Osteoblast (primary cell): ENCODE results near the gene TDRD7. TPM values are rescaled to one million over a fixed set of nuclear protein-coding genes. Genes with fewer than 3 reads are reported as not detected.

Source experiments
- DNase-seq: peaks from one replicate; pipeline ENCODE4 v3.0.0; 2011; ENCODE audit warnings: low spot score, mixed read lengths; ENCODE audit not compliant: insufficient read length; ENCODE audit errors: missing footprints
- H2AFZ ChIP-seq: 2 replicates; pipeline ENCODE4 v1.6.0; 2011; ENCODE audit warnings: mild to moderate bottlenecking, low read length
- H3K27ac ChIP-seq: 2 replicates; pipeline ENCODE4 v1.5.1; 2011; ENCODE audit warnings: mild to moderate bottlenecking, low read depth, low read length, moderate library complexity
- H3K27me3 ChIP-seq: 2 replicates; pipeline ENCODE4 v1.6.0; 2012; ENCODE audit warnings: mild to moderate bottlenecking, control low read depth, inconsistent platforms, low read length, moderate library complexity; ENCODE audit not compliant: insufficient read depth
- H3K36me3 ChIP-seq: 2 replicates; pipeline ENCODE4 v1.5.1; 2011; ENCODE audit warnings: mild to moderate bottlenecking, low read length, control low read depth, moderate library complexity; ENCODE audit not compliant: insufficient read depth
- H3K4me1 ChIP-seq: 2 replicates; pipeline ENCODE4 v1.5.1; 2011; ENCODE audit warnings: mild to moderate bottlenecking, low read length, control low read depth, moderate library complexity; ENCODE audit not compliant: insufficient read depth
- H3K4me2 ChIP-seq: 2 replicates; pipeline ENCODE4 v1.6.0; 2011; ENCODE audit warnings: mild to moderate bottlenecking, low read length; ENCODE audit not compliant: insufficient read depth
- H3K4me3 ChIP-seq: fragments of 200-600 bp; sonication (generic); 3 replicates; pipeline ENCODE4 v1.5.1; 2012; ENCODE audit warnings: mild to moderate bottlenecking, low read length, inconsistent platforms; ENCODE audit not compliant: insufficient read depth
- H3K79me2 ChIP-seq: 2 replicates; pipeline ENCODE4 v1.6.0; 2012; ENCODE audit warnings: mild to moderate bottlenecking, low read length, control low read depth, inconsistent platforms; ENCODE audit not compliant: insufficient read depth
- H3K9me3 ChIP-seq: 2 replicates; pipeline ENCODE4 v1.5.1; 2011; ENCODE audit warnings: low read depth, low read length, control low read depth
- H4K20me1 ChIP-seq: 2 replicates; pipeline ENCODE4 v1.6.0; 2012; ENCODE audit warnings: mild to moderate bottlenecking, low read length, control low read depth; ENCODE audit not compliant: insufficient read depth
- small RNA-seq: library from RNA; depleted of rRNA; stranded (forward); fragments of <200 nt; gene quantifications from one replicate; pipeline ENCODE3, GENCODE V24; 2012
- total RNA-seq: library from RNA; depleted of rRNA; stranded (reverse); fragments of >200 nt; gene quantifications from 2 replicates; pipeline ENCODE4 v1.2.3, GENCODE V29; 2012
- TF ChIP-seq, protein P1 (sequence below): IDR thresholded peaks from 2 replicates; pipeline ENCODE4 v1.5.1; 2011; ENCODE audit warnings: mild to moderate bottlenecking, low read depth, low read length, moderate library complexity; ENCODE audit errors: extremely low read depth

Gene TDRD7
- total RNA-seq, 1 donor: 8.0 TPM

DNA sequence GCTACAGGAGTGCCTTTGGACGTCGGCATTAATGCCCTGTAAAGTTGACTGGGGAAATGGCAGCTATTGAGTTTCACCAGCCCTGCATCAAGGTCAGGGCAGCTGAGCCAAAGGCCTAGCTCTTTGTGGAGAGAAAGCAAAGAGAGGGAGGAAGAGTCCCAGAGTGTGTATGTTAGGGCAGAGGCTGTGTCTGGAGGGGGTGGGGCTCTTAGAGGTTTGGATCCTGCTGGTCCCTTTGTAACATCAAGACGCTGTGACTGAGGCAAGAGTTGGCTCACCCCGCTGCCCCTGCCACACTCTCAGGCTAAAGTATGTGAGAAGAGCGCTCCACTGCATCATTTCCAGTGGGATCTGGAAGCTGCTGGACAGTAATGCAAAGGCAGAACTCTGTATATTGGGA is 123.9 kb downstream of the TDRD7 start:
- Histone ChIP-seq H3K9me3 (no peaks in the 10 kb centered on the region), H3K4me3 (no peak overlapping the region), H3K4me2 (no peak overlapping the region), H2AFZ (no peak overlapping the region), H3K27ac (no peak overlapping the region), H3K79me2 (no peaks in the 10 kb centered on the region), H3K27me3 (peaks cover 8% of the 10 kb centered on the region), H4K20me1 (no peaks in the 10 kb centered on the region), H3K36me3 (no peaks in the 10 kb centered on the region), H3K4me1 (no peaks in the 10 kb centered on the region)
- TF ChIP-seq, protein P1, sequence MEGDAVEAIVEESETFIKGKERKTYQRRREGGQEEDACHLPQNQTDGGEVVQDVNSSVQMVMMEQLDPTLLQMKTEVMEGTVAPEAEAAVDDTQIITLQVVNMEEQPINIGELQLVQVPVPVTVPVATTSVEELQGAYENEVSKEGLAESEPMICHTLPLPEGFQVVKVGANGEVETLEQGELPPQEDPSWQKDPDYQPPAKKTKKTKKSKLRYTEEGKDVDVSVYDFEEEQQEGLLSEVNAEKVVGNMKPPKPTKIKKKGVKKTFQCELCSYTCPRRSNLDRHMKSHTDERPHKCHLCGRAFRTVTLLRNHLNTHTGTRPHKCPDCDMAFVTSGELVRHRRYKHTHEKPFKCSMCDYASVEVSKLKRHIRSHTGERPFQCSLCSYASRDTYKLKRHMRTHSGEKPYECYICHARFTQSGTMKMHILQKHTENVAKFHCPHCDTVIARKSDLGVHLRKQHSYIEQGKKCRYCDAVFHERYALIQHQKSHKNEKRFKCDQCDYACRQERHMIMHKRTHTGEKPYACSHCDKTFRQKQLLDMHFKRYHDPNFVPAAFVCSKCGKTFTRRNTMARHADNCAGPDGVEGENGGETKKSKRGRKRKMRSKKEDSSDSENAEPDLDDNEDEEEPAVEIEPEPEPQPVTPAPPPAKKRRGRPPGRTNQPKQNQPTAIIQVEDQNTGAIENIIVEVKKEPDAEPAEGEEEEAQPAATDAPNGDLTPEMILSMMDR: no peak
- no peak for DNase-seq

DNA sequence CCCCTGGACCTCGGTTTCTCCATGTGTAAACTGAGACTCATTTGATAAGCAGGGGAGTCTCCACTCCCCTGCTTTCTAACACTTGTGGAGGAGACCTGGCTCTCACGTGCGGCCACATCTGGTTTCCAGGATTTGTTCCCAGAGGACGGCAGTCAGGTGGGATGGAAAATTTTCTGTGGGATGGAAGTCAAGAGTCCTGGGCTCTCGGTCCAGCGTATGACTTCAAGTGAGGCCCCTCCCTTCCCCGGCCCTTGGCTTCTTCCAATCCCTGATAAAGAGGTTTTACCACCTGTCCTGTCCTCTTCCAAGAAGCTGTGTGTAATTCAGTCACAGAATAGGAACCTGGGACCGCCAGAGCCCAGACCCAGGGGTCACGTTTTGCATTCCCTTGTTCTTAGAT is 124.6 kb downstream of the TDRD7 start:
- Histone ChIP-seq H3K27me3 (peaks cover 8% of the 10 kb centered on the region), H3K9me3 (no peaks in the 10 kb centered on the region), H2AFZ (no peak overlapping the region), H3K4me2 (no peak overlapping the region), H3K27ac (no peak overlapping the region), H4K20me1 (no peaks in the 10 kb centered on the region), H3K4me3 (no peak overlapping the region), H3K4me1 (no peaks in the 10 kb centered on the region), H3K79me2 (no peaks in the 10 kb centered on the region), H3K36me3 (no peaks in the 10 kb centered on the region)
- TF ChIP-seq, protein P1: no peak
- no peak for DNase-seq

DNA sequence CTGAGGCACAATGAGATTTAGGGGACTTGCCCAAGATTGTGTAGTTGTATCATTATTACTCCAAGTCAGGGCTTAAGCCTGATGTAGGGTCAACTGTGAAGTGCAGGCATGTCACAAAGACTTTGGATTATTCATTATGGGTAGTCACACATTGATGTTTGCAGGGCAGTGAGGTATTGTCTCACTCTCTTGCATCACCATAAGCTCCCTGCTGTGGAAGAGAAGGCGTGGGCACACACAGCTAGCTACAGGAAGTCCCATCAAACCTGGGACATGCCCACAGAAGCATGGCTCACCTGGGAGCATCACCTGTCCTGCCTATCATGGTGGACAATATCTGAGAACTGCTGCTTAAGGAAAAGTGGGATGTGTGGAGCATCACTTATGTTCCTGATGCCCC is 131.7 kb downstream of the TDRD7 start:
- Histone ChIP-seq H3K4me1 (no peaks in the 10 kb centered on the region), H3K4me2 (no peak overlapping the region), H3K4me3 (no peak overlapping the region), H3K79me2 (no peaks in the 10 kb centered on the region), H4K20me1 (no peaks in the 10 kb centered on the region), H3K27me3 (peaks cover 8% of the 10 kb centered on the region), H3K36me3 (no peaks in the 10 kb centered on the region), H2AFZ (no peak overlapping the region), H3K9me3 (no peaks in the 10 kb centered on the region), H3K27ac (no peak overlapping the region)
- no peak for DNase-seq
- TF ChIP-seq, protein P1: no peak

DNA sequence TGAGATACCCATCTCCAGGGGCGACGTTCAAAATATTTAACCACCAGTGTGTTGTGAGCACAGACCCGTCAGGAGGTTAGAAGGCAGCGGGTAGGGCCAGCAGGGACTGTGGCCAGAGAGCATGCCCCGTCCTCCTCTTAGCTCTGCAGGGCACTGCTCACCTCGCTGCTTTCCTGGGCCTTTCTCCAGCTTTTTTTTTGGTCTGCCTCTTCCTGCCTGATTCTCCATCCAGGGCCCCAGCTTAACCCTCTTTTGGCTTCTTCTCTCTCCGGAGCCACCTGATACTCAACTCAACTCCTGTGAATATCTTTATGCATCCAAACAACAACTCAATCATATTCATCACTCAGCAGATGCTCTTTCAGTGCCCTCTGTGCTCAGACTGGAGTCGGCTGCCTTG is 133.6 kb downstream of the TDRD7 start:
- Histone ChIP-seq H3K4me3 (no peak overlapping the region), H3K9me3 (peaks cover 2% of the 10 kb centered on the region), H3K4me1 (no peaks in the 10 kb centered on the region), H3K36me3 (no peaks in the 10 kb centered on the region), H2AFZ (no peak overlapping the region), H3K27ac (no peak overlapping the region), H3K4me2 (no peak overlapping the region), H3K79me2 (no peaks in the 10 kb centered on the region), H4K20me1 (no peaks in the 10 kb centered on the region), H3K27me3 (peaks cover 4% of the 10 kb centered on the region)
- no peak for DNase-seq
- TF ChIP-seq, protein P1: no peak

Small RNA genes within 50 kb of the gene (small RNA-seq; reads per million reads assigned to genes)
- not detected for gene MIR1302-8

Other genes starting within 250 kb of the TDRD7 start
- 4.7 and 6.2 TPM in 2 replicates for gene CCDC180, start 104.4 kb upstream of the TDRD7 start, total RNA-seq
- not detected in 2 replicates for gene TMOD1, start 89.6 kb downstream of the TDRD7 start, total RNA-seq
- gene TSTD2, start 221.3 kb downstream of the TDRD7 start, total RNA-seq: 16.3 and 19.4 TPM in 2 replicates
- 28.0 and 37.3 TPM in 2 replicates for gene NCBP1, start 221.7 kb downstream of the TDRD7 start, total RNA-seq